NCI-H1092 (cell line): Measurements from ENCODE around the gene LOXL1.

Source experiments
- DNase-seq: peaks from one replicate; lab custom pipeline; 2025; lab: John Stamatoyannopoulos, UW

Gene LOXL1

DNA sequence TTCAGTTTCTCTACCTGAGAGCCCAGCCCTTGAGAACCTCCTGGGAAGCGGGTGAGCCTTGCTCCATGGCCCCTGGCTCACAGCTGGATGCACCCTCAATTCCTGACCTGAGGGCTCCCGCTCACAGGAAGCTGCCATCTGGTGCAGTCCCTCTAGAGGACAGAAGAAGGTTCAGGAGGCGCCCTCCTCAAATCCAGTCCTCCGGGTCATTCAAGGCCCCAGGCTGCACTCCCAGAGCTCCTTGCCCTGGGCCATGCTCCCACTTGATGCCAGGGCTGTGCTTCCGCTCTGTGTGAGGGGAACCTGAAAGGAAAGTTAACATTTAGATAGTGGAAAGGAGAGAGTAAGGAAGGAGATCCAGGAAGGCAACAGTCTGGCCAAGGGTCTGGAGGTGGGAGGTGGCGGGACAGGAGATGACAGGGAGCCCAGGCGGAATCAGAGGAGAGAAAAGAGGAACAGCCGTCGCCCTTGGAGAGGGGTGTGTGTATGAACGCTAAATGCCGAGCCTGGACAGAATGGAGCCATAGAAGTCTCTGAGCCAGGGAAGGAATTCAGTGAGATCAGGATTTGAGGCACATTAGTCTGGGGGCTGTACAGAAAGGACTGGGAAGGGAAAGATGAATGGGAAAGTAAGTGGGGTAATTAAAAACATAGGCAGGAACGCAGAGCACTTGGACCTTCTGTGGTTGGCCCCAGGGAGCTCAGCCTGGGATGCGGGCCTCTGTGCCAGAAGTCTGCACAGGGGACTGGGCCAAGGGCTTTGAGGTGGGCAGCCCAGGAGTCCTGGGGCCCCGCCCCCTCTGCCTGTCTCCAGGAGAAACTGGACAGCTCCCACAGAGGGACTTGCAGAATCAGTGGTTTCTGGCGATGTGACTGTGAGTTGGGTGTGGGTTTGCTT is 26.8 kb upstream of the LOXL1 start:
- no peak for DNase-seq

DNA sequence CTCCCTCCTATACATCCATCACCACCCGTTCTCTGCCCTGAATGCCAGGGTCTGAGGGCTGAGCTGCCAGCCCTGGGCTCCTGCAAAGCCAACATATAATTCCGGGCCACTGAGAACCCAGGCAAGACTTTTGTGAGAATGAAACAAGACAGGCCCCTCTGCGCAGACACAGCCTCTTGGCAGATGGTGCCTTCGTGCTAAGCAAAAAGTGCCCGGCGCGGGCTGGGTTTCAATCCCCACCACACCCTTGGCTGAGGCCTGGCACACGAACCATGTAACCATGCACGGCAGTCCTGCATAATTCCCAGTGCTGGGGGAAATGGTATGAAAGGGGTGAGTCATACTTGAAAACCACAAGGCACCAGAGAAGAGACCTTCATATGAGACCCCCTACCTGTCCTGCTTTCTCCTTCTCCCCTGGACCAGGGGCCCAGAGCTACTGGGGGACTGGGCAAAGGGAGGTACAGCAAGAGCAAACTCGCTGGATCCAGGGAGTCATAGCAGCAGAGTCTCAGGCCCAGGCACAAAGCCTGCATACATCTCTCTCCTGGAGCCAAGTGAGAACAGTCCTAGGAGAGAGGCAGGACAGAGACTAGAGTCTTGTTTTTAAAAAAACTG is 26.1 kb upstream of the LOXL1 start:
- no peak for DNase-seq

DNA sequence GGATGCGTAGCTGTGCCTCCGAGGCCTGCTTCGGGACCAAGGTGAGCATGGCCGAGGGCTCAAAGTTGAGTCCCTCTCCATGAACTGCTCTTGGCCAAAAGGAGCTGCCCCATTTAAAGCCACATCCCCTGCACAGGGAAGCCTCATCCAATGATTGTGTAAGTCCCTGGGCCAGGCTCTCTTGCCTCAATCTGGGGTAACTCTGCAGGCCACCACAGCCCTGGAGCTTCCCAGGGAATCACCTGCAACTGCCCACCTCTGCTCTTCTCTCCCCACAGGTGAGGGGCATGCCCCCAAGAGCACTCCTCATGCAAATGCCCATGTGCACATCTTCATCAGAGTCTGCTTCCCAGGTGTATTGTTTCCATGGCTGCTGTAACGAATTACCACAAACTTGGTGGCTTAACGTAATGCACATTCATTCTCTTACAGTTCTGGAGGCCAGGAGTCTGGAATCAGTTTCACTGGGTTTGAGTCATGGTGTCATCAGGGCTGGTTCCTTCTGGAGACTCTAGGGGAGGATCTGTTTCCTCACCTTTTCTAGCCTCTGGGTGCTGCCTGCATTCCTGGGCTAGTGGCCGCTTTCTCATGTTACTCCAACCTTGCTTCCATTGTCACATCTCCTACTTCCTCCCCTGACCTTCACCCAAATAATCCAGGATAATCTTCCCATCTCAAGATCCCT is 25.0 kb upstream of the LOXL1 start:
- DNase-seq = no peak

DNA sequence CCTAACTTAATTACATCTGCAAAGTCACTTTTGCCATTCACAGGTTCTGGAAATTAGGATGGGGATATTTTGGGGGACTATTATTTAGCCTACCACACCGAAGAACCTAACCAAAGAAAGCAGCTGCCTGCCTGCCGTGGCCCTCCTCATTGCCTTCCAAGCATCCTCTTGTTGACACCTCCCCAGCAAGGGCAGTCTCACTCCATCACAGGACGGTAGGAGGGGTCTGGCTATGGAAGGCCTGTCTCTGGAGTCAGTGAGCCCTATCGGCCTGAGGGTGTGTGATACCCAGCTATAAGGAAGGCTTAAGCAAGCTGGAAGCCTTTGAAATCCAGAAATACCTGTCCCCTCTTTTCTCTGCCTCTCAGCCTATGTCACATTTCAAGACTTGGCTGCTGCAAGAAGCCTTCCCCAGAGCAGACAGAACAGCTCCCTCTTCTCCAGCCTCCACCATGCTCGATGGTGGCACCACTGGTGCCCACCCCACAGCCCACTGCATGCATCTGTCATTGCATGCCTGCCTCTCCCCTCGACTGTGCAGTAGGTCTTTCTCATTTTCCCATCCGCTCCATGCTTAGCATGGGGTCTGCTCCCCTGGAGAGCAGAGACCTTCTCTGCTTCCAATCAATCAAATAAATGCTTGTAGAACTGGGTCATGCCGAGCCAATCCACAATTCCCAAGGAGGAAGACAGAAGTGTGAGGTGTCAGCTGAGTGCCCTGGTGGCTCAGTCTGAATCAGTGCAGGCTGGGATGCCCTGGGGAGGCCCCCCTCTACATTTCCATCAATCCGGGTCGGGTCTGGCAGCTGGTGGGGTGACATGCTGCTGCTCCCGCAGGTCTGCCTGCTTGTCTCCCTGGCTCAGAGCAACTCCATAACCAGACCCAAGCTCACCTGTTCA is 23.9 kb upstream of the LOXL1 start:
- no peak for DNase-seq

DNA sequence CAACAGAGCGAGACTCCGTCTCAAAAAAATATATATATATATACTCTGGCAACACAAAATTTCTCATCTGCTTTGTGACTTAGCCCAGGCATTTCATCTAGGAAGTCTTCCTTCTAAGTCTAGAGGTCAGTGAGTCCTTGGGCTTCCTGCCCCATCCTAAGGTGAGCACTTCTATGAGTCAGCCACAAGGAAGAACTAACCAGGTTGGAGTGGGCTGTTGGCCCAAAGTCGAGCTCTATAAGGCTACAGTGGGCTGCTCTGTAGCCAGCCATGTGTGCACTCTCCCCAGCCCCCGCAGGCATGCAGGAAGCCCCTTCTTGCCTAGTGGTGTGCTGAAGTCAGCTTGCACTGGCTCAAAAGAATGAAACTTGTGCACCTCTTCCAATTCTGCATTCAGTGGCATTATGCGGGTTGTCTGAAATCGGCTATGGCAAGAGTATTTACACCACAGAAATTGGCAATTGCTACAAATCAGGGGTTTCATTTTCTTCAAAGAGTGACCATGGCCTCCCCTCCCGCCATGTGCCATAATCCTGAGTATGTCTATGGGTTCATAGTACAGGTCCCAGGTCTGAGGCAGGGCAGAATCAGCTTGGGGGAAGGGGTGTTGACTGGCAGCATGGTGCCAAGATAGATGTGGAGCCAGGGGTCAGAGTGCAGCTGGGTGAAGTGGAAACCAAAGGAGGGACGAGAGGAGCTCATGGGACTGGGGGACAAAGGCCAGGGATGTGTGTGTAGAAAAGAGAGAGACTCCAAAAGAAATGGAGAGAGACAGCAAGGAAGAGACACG is 22.0 kb upstream of the LOXL1 start:
- no peak for DNase-seq

DNA sequence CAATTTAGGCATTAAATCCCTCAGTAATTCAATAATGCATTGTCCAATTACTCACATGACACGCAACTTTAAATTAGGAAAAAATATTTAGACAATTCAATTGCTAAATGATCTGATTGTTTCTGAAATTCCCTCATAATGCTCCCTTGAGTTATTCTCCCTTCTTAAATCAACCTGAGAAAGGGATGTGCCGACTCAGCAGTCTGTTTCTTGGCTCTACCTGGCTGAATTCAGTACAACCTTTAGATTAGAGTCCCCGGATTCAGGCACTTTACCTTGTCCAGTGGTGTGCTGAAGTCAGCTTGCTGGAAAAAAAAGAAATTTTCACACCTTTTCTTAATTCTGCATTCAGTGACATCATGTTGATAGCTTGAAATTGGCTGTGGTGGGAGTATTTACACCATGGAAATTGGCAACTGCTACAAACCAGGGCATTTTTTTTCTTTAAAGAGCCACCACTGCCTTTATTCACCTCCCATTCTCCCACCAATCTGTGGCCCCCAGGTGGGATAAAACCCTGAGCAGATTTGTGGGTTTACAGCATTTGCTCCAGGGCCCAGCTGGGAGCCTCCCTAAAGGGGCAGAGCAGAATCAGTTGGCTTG is 20.9 kb upstream of the LOXL1 start:
- no peak for DNase-seq

DNA sequence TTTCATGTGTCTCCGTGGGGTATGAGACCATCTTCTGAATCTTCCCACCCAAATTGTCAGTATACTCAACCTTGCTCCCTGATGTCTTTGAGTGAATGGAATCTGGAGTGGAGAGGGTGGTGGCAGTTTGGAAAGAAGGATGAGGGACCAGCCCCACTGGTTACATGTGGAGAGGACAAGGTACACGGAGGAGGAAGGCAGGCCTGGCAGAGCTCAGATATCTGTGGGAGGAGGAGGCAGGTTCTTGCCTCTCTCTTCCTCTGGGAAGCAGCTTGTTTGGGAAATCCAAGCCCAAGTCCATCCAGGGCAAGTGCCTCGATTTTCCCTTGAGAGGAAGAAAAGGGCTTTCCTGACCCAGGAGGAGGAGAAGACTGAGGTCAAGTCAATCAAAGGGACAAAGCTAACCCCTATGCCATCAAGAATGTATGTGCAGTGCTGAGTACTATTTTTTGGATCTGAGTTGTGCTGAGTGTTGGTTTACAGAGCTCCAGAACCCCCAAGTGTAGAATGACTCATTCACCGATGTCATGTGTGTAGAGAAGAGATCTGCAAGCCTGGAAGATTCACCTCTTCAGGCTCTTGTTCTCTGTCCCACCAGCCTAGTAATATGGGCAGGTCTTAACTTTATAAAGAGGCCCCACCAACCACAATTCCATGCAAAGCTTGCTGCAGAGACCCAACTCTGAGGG is 19.8 kb upstream of the LOXL1 start:
- no peak for DNase-seq

DNA sequence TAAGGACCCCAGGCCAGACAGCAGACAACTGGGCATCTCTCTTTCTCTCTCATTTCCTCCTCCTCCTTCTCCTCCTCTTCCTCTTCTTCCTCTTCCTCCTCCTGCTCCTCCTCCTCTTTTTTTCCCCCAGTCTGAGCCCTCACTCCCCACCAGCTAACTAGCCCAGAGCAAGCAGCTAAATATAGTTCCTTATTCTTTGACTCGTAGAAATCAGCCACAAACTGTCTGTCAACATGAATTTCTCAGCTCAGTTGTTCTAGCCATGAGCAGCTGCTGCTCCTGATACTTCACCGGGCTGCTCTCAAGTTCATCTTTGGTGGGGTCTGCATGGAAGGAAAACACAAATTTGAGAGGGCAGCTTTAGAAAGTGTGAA is 19.2 kb upstream of the LOXL1 start:
- DNase-seq = no peak

DNA sequence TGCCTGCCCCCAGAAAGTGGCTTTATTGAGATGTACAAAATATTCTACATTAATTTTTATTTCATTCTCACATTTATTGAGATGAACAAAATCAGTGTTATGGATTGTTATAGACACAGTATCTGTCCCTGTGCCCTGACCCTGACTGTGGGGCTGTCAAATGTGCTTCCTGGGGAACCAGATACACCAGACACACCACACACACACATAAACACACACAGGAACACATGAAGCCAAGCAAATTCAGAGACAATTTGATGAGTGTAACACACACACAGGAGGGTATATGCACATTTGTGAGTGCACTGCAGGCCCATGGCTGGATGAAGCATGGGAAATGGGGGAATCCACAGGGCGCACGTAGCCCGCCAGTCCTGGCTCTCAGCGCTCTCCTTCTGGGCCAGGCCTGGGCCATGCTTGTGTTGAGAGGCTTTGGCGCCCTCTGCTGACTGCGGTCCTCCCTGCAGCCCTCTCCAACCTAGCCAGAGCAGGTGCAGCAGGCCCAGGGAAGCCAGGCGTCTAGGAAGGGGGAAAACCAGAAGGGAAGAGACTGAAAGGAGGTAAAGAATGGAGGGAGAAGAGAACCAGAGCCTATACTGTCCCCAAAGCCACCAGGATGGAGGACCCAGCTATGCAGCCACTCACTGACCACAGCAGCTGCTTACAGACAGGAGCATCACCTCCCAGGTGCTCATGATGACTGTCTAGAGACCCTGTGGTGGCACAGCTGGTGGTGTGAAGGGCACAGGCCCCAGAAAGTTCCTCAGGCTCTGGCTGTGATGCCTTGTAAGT is 18.0 kb upstream of the LOXL1 start:
- DNase-seq = peak; percentile 68

DNA sequence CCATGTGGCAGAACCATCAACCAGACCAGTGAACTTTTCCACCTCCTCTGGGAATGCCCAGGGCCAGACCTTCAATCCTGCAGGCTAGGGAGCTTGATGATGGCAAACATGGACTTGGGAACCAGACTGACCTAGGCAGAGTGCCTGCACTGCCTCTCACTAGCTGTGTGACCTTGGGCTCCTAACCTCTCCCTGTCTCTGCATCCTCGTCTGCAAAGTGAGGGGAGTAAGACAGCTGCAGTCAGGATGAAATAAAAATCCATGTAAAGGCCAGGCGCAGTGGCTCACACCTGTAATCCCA is 17.5 kb upstream of the LOXL1 start:
- no peak for DNase-seq

DNA sequence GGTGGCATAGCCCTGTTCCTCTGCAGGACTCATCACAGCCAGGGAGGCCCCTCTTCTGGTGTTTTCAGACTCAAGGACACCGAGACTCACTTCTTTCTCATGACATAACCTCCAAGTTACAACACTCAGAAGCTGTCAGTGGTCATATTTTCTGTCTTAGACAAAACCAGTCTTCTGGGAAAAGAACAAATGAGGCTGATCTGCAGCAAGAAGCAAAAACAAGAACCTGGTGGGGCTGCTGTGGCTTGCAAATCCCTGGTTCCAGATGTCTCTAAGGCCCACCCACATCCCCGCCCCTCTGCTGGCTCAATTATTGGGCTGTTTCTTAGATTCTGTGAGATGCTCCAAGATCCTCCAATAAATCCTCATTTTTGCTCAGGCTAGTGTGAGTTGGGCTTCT is 16.6 kb upstream of the LOXL1 start:
- no peak for DNase-seq

DNA sequence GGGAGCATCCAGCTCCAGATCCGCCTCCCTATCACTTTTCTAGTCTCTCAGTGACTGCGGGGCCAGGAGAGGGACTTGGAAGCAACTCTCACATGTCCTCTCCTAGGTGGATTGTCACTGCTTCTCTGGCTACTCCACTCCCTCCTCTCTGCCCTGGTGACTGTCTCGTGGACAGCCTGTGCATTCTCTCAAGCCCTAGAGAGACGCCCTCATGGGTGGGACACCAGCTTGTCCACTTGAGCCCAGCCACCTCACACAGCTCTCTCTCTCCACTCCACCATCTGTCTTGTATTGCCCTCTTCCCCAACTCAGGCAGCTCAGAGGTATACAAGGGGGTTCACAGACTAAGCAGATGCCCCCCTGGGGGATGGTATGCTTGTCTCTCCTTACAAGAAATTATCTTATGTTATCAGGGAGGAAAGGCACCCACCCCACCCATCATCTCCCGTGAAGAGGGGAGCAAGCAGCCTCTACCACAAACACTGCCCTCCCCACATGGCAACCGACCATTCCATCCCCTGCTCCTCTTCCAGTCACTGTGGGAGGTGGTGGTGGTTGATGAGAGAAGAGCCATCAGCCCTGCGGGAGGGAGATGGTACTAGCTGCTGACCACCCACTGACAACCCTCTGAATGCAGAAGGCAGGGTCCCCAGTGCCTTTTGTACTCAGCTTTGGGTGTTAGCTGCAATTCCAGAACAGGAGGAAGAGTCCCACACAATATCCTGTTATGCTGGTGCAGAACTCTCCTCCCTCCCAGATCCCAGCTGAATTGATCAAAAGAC is 15.5 kb upstream of the LOXL1 start:
- no peak for DNase-seq

DNA sequence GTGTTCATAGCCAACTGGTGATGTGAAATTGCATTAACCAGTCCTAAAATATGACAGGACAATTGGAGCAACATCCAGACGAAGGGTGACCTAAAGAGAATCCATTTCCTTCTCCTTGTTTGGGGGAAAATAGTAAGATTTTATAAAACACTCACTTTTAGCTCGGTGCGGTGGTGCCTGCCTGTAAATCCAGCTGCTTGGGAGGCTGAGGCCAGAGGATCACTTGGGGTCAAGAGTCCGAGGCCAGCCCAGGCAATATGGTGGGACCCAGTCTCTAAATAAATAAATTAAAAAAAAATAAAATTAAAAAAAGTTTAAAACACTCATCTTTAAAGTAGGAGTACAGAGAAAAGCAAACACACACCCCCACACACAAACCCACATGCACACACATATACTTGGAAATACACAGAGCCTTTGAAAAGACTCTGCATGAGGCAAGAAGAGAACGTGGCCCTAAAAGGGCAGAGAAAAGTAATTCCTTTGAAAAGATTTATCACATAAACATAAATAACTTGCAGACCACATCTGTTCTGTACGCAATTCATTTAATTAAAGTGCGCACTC is 14.1 kb upstream of the LOXL1 start:
- DNase-seq = no peak

DNA sequence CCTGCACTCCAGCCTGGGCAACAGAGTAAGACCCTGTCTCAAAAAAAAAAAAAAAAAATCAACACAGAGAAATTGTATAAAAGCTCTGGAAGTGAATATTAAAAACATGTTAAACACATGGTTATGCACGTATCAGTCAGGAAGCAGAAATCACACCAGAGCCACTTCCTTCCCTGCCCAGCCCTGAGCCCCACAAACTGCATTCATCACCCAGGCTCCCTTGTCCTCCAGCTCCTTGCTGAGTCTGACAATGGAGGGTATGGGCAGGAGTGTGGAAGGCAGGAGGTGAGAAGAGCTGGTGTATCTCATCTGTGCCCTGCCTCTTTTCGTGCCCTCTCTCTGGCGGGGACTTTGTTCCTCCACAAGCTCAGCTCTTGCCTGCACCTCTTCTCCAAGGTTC is 12.1 kb upstream of the LOXL1 start:
- DNase-seq = no peak

DNA sequence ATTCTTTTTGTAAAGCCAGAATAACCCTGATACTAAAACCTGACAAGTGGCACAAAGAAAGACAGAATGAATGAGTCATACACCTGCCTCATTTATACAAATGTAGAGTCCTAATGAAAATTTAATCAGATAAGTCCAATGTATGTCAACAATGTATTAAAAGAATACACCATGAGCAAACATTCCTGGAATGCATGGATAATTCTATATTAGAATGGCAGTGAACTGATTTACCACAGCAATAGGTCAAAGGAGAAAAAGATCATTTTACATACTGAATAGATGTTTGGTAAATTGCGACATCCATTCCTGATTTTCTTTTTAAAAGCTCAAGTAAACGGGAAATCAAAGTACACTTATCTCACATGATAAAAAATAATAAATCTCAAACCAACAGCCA is 11.2 kb upstream of the LOXL1 start:
- DNase-seq = no peak

DNA sequence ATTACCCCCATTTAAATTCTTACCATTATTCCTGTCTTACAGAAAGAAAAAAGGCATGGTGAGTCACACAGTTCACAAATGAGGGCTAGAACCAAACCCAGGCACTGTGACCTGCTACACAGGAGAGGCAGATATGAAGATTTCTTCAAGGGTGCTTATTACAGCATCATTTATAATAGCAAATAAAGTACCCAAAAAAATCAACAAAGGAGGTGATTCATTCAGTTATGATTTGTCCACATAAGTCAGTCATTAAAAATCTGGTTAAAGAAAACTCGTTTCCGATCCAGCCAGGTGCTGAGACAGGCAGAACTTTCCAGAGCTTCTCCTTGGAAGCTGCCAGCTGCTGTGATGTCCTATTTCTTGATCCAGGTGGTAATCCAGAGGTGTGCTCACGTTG is 7.5 kb upstream of the LOXL1 start:
- DNase-seq = no peak

DNA sequence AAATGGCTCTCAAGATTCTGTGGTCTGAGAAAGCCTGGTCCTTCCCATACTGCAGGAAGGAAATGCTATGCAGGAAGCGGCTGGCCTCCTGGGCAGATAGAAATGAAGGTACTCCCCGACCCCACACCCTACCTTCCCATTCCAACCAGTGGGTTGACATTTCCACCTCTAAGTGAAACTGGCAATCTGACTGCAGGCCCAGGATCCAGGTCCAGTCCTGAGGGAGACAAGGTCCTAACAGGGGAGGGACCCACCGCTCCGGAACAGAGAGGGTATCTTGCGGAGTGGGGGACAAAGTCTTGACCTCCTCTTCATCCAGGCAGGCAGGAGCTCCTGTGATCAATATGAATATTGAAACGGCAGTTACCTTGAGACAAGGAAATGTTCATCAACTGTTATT is 6.6 kb upstream of the LOXL1 start:
- no peak for DNase-seq

DNA sequence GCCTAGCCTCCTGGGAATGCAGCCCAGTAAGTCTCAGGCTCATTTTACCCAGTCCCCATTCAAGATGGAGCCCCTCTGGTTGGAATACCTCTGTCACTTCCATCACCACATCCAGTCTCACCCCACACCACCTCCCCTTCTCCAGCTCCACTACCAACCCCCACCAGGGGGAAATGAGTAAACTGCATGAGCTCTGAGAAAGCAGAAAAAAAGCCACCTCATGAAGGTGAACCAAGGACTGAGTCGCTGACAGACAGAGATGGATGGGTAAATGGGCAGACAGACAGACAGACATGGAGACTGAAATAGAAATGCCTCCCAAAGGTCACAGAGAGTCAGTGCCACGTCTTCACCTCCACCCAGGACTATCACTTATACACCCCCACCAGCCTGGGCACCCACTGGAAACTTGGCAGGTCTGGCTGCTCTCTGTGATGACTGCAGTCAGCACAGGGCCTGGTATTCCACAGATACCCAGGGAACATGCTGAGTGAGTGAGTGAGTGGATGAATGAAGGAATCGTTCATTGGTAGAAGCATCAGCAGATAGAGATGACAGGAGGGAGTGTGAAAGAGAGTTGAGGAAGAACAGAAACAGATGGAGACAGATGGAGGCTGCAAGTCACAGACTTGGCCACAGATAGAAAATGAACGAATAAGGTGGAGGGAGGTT is 4.9 kb upstream of the LOXL1 start:
- no peak for DNase-seq
